PC-3 (cell line): ENCODE measurements around the gene CHST8. TPM values are rescaled to one million over a fixed set of nuclear protein-coding genes. Genes with fewer than 3 reads are reported as not detected.

Source experiments
- ATAC-seq: fragments of 200-7000 bp; cut with Tn5 transposase; 2 replicates; pipeline ENCODE4 v1.9.1; 2020; ENCODE audit warnings: mild to moderate bottlenecking, moderate library complexity
- BruUV-seq: library from RNA; stranded (reverse); fragments of 400-500 nt; replicated peaks from 2 replicates; lab custom pipeline; 2021; lab: Mats Ljungman, UMichigan
- CTCF ChIA-PET: fragments of 300-600 bp; sonication (Branson Sonifier 250); formaldehyde crosslinking; loops from one replicate; lab custom pipeline; 2022; ENCODE audit warnings: antibody characterized with exemption; lab: Charles Lee
- POLR2A ChIA-PET: fragments of 300-600 bp; sonication (Branson Sonifier 250); formaldehyde crosslinking; loops from one replicate; lab custom pipeline; 2022; ENCODE audit warnings: antibody characterized with exemption; ENCODE audit not compliant: unreplicated experiment; lab: Charles Lee
- DNase-seq: peaks from one replicate; pipeline ENCODE4 v3.0.0-alpha.2; 2015
- H2AFZ ChIP-seq: fragments of 300-600 bp; sonication (generic); 2 replicates; pipeline ENCODE4 v1.6.0; 2016; ENCODE audit warnings: antibody characterized with exemption, low read length
- H3F3A ChIP-seq: fragments of 300-600 bp; sonication (generic); one replicate; pipeline ENCODE4 v1.6.0; 2017; ENCODE audit warnings: antibody characterized with exemption, low read length, control low read depth, mild to moderate bottlenecking; ENCODE audit not compliant: unreplicated experiment
- H3K27ac ChIP-seq: fragments of 300-600 bp; sonication (generic); 2 replicates; pipeline ENCODE4 v1.5.1; 2016; ENCODE audit warnings: mild to moderate bottlenecking, low read length
- H3K27me3 ChIP-seq: fragments of 300-600 bp; sonication (generic); 2 replicates; pipeline ENCODE4 v1.6.1; 2016; ENCODE audit warnings: low read length, mixed read lengths
- H3K36me3 ChIP-seq: fragments of 300-600 bp; sonication (generic); 2 replicates; pipeline ENCODE4 v1.6.1; 2016; ENCODE audit warnings: low read depth, mixed run types, low read length, mixed read lengths
- H3K4me1 ChIP-seq: fragments of 300-600 bp; sonication (generic); 2 replicates; pipeline ENCODE4 v1.5.1; 2016; ENCODE audit warnings: low read length; ENCODE audit not compliant: insufficient read depth
- H3K4me2 ChIP-seq: fragments of 300-600 bp; sonication (generic); 2 replicates; pipeline ENCODE4 v1.6.0; 2016; ENCODE audit warnings: low read length
- H3K4me3 ChIP-seq: fragments of 300-600 bp; sonication (generic); 2 replicates; pipeline ENCODE4 v1.5.1; 2016; ENCODE audit warnings: mild to moderate bottlenecking, low read length, mixed read lengths
- H3K79me2 ChIP-seq: fragments of 300-600 bp; sonication (generic); 2 replicates; pipeline ENCODE4 v1.6.1; 2017; ENCODE audit warnings: low read length, mixed read lengths
- H3K9ac ChIP-seq: fragments of 300-600 bp; sonication (generic); 2 replicates; pipeline ENCODE4 v1.6.0; 2016; ENCODE audit warnings: mild to moderate bottlenecking, low read length
- H3K9me2 ChIP-seq: fragments of 300-600 bp; sonication (generic); replicated peaks from 2 replicates; pipeline ENCODE4 v1.6.1; 2016; ENCODE audit warnings: mixed run types, low read length, mixed read lengths
- H3K9me3 ChIP-seq: fragments of 300-600 bp; sonication (generic); 2 replicates; pipeline ENCODE4 v1.6.1; 2016; ENCODE audit warnings: low read length, mixed read lengths
- H4K20me1 ChIP-seq: fragments of 300-600 bp; sonication (generic); 2 replicates; pipeline ENCODE4 v1.6.1; 2016; ENCODE audit warnings: low read length, mixed read lengths
- EZH2 ChIP-seq: fragments of 300-600 bp; sonication (generic); IDR thresholded peaks from one replicate; pipeline ENCODE4 v1.6.1; 2017; ENCODE audit warnings: antibody characterized with exemption, mild to moderate bottlenecking, low read length; ENCODE audit not compliant: unreplicated experiment
- EZH2phosphoT487 ChIP-seq: fragments of 300-600 bp; sonication (generic); IDR thresholded peaks from 2 replicates; pipeline ENCODE4 v1.6.1; 2018; ENCODE audit warnings: mild to moderate bottlenecking, antibody characterized with exemption, low read length, borderline replicate concordance
- intact Hi-C: fragments of 100-400 bp; cut with micrococcal nuclease; formaldehyde crosslinking; loops from 2 replicates; pipeline ENCODE4 v1.9.0; 2023
- total RNA-seq: library from RNA; depleted of rRNA; stranded (reverse); fragments of >200 nt; gene quantifications from 2 replicates; pipeline ENCODE4 v1.2.3, GENCODE V29; 2014
- TF ChIP-seq, protein P1 (sequence below): fragments of 300-600 bp; sonication (generic); conservative IDR thresholded peaks from 2 replicates; pipeline ENCODE4 v1.5.1; 2017; ENCODE audit warnings: antibody characterized with exemption, low read depth, mild to moderate bottlenecking, low read length

The CHST8 gene
- total RNA-seq, 1 experiment from 2014 or later = 0.36 TPM

DNA sequence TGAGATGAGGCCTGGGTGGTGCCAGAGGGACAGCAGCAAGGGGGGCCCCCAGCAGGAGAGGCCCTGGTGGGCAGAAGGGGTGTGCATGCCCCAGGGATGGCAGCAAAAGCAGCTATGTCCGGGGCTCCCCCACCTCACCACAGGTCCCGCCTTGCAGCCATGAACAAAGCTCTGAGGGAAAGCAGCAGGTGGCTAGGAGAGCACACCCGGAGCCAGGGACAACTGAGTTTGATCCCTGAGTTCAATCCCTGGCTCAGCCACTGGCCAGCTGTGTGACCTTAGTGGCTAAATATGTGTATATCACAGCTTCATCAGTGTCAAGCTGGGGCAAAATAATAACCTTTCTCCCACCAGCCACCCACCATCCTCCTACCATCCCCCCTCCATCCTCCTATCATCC is 127.3 kb downstream of the CHST8 start:
- TF ChIP-seq EZH2 (no peak), EZH2phosphoT487 (no peak)
- TF ChIP-seq, protein P1, sequence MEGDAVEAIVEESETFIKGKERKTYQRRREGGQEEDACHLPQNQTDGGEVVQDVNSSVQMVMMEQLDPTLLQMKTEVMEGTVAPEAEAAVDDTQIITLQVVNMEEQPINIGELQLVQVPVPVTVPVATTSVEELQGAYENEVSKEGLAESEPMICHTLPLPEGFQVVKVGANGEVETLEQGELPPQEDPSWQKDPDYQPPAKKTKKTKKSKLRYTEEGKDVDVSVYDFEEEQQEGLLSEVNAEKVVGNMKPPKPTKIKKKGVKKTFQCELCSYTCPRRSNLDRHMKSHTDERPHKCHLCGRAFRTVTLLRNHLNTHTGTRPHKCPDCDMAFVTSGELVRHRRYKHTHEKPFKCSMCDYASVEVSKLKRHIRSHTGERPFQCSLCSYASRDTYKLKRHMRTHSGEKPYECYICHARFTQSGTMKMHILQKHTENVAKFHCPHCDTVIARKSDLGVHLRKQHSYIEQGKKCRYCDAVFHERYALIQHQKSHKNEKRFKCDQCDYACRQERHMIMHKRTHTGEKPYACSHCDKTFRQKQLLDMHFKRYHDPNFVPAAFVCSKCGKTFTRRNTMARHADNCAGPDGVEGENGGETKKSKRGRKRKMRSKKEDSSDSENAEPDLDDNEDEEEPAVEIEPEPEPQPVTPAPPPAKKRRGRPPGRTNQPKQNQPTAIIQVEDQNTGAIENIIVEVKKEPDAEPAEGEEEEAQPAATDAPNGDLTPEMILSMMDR = no peak
- CTCF ChIA-PET = no interaction called here
- POLR2A ChIA-PET = interaction anchor here (0.6 kb wide), 1 partner anchor 453 kb away, joined by 5 read pairs; no protein-coding TSS in a partner anchor

DNA sequence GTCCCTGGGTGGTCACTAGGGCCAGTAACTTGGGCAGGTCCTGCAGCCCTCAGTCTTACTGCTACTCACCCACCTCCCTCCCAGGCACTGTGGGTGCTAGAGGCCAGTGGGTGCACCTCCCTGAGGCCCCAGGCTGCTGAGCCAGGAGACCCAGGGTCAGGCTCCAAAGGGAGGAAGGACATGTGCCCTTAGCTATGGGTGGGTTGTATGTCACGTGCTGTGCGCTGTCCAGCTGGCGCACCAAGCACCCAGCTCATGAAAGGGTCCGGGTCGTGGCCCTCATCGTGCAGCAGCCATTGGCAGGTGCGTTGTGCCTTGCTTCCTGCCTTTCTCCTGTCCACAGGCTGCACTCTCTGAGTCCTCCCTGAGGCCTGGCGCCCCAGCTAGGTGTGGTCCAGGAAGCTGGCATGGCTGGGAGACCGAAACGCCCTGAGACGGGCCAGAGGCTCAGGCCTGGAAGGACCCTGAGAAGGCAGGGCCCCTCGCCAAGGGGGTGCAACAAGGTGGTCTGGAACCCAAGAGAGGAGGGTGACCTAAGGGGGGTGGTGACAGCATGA is 127.9 kb downstream of the CHST8 start:
- Histone ChIP-seq H3K36me3 (no peaks in the 10 kb centered on the region), H3K4me1 (no peaks in the 10 kb centered on the region), H4K20me1 (no peaks in the 10 kb centered on the region), H3K27me3 (peaks cover 32% of the 10 kb centered on the region), H3F3A (no peaks in the 10 kb centered on the region), H3K4me2 (no peak overlapping the region), H3K9ac (no peak overlapping the region), H3K79me2 (no peaks in the 10 kb centered on the region), H3K4me3 (no peak overlapping the region), H3K27ac (no peak overlapping the region), H3K9me2 (no peaks in the 10 kb centered on the region), H3K9me3 (no peaks in the 10 kb centered on the region), H2AFZ (no peak overlapping the region)
- BruUV-seq = no TSS peak
- CTCF ChIA-PET = no interaction called here
- POLR2A ChIA-PET = interaction anchor here (0.6 kb wide), 1 partner anchor 454 kb away, joined by 5 read pairs; no protein-coding TSS in a partner anchor
- intact Hi-C loops = no loop called here
- no peak for DNase-seq
- ATAC-seq = no peak
- TF ChIP-seq, protein P1 = no peak
- TF ChIP-seq EZH2phosphoT487 = no peak
- no peak for TF ChIP-seq EZH2

More for the DNA sequence above, 127.3 kb downstream of the CHST8 start:
- no peaks in the 10 kb centered on the region for H3K4me1 ChIP-seq
- H3K27me3 ChIP-seq = peaks cover 32% of the 10 kb centered on the region
- no peak for ATAC-seq
- no peaks in the 10 kb centered on the region for H3K36me3 ChIP-seq
- H3K4me3 ChIP-seq = no peak overlapping the region
- no peak overlapping the region for H2AFZ ChIP-seq
- no peak overlapping the region for H3K9ac ChIP-seq
- no peaks in the 10 kb centered on the region for H3K79me2 ChIP-seq
- H3K27ac ChIP-seq = no peak overlapping the region
- no peaks in the 10 kb centered on the region for H3K9me2 ChIP-seq
- H3F3A ChIP-seq = no peaks in the 10 kb centered on the region
- H3K4me2 ChIP-seq = no peak overlapping the region
- H3K9me3 ChIP-seq = no peaks in the 10 kb centered on the region
- no peak for DNase-seq
- BruUV-seq = no TSS peak
- H4K20me1 ChIP-seq = no peaks in the 10 kb centered on the region
- intact Hi-C loops = no loop called here

DNA sequence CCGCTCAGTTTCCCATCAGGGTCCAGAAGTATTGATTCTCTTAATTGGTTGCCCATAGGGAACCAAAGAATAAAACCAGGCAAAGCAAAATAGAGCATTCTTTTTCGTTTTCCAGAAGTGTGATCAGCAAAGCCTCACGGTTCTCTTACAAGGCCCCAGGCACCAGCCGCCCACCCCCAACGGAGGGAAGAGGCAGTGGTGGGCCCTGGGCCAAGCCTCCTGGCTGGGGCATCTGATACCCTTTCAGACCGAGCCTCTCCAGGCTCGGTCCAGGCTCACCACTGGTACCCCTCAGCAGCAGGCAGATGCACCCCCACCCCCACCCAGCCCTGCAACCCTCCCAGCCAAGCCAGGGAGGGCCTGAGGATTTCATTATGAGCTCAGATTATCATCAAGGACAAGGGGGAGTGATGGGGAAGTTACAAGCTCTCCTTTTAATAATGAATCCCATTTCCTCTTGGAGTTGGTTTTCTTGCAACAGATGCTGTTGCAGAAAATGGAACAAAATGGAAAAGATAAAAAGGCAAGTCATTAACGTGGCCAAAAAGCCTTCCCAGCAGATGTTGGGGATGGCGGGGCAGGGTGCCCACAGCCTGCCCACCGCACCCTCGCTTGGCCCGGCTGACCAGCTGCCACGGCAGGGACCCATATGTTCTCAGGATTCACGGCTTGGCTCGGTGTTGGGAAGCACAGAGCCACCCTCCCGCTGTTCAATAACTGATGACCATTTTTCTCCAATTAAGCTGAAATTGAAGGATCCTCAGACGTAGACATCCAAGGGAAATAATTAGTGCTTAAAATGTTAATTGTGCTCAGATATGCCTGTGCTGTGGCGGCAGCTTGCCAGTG is 129.1 kb downstream of the CHST8 start:
- no peaks in the 10 kb centered on the region for H3K9me3 ChIP-seq
- H2AFZ ChIP-seq = no peak overlapping the region
- no peak overlapping the region for H3K4me3 ChIP-seq
- TF ChIP-seq EZH2phosphoT487 (no peak), EZH2 (no peak)
- TF ChIP-seq, protein P1 = no peak
- no peaks in the 10 kb centered on the region for H3K9me2 ChIP-seq
- H3F3A ChIP-seq = no peaks in the 10 kb centered on the region
- ChIA-PET CTCF (no interaction called here), POLR2A (no interaction called here)
- no peak overlapping the region for H3K27ac ChIP-seq
- no peaks in the 10 kb centered on the region for H4K20me1 ChIP-seq
- ATAC-seq (no peak), DNase-seq (no peak)
- intact Hi-C loops = no loop called here
- H3K9ac ChIP-seq = no peak overlapping the region
- peaks cover 32% of the 10 kb centered on the region for H3K27me3 ChIP-seq
- H3K4me1 ChIP-seq = no peaks in the 10 kb centered on the region
- no TSS peak for BruUV-seq
- H3K36me3 ChIP-seq = no peaks in the 10 kb centered on the region
- H3K4me2 ChIP-seq = no peak overlapping the region
- no peaks in the 10 kb centered on the region for H3K79me2 ChIP-seq
